HUES6 (cell line): ENCODE data around the gene BDP1.
"Not testable (repeated sequence)": the region's sequence is repeated elsewhere in the genome, so short reads cannot be mapped to it uniquely, and the experiment has no call there.

Source experiments
- H3K27ac ChIP-seq: 2 replicates; pipeline ENCODE4 v1.7.0; 2013; ENCODE audit warnings: low read depth, mild to moderate bottlenecking, low read length, inconsistent platforms
- H3K27me3 ChIP-seq: 2 replicates; pipeline ENCODE4 v1.6.1; 2013; ENCODE audit warnings: low read length; ENCODE audit not compliant: control insufficient read depth, insufficient read depth
- H3K36me3 ChIP-seq: 2 replicates; pipeline ENCODE4 v1.6.1; 2013; ENCODE audit warnings: low read length; ENCODE audit not compliant: control insufficient read depth, insufficient read depth
- H3K4me1 ChIP-seq: 2 replicates; pipeline ENCODE4 v1.6.1; 2013; ENCODE audit warnings: low read length; ENCODE audit not compliant: control insufficient read depth, insufficient read depth
- H3K4me3 ChIP-seq: 2 replicates; pipeline ENCODE4 v1.5.1; 2013; ENCODE audit warnings: low read depth, low read length
- H3K9ac ChIP-seq: one replicate; pipeline ENCODE4 v1.6.1; 2013; ENCODE audit warnings: mild to moderate bottlenecking, low read length
- H3K9me3 ChIP-seq: 2 replicates; pipeline ENCODE4 v1.6.1; 2013; ENCODE audit warnings: low read depth, low read length; ENCODE audit not compliant: control insufficient read depth, insufficient read depth

BDP1 gene

GRCh38 chr5:71455427-71456361 lies at the start of gene BDP1:
BDP1 (plus strand) TSS chr5:71455651; CDS start chr5:71455878, 227 bp downstream.
- Histone ChIP-seq H3K4me3 (peak within 1 kb of the TSS; percentile 87), H3K9me3 (no peaks in the 10 kb centered on the region), H3K36me3 (peaks cover 24% of the 10 kb centered on the region), H3K27me3 (peaks cover 4% of the 10 kb centered on the region; the same call in 1 of the 2 replicates), H3K9ac (peak within 1 kb of the TSS; percentile 89), H3K27ac (peak within 1 kb of the TSS; percentile 62), H3K4me1 (peaks cover 4% of the 10 kb centered on the region; the same call in 1 of the 2 replicates)

GRCh38 chr5:71410088-71410487 lies 45.4 kb upstream of the BDP1 start:
- H3K27ac ChIP-seq, H3K4me1 ChIP-seq, H3K4me3 ChIP-seq, H3K27me3 ChIP-seq, H3K36me3 ChIP-seq, H3K9ac ChIP-seq, H3K9me3 ChIP-seq: not testable (repeated sequence)

- H3K36me3 ChIP-seq, H3K9me3 ChIP-seq, H3K27me3 ChIP-seq, H3K4me1 ChIP-seq, H3K27ac ChIP-seq, H3K9ac ChIP-seq, H3K4me3 ChIP-seq: not testable (repeated sequence)
These were observed 39.8 kb upstream of the BDP1 start for GRCh38 chr5:71415626-71416025.

- H3K9ac ChIP-seq, H3K36me3 ChIP-seq, H3K9me3 ChIP-seq, H3K27me3 ChIP-seq, H3K27ac ChIP-seq, H3K4me3 ChIP-seq: not testable (repeated sequence)
- H3K4me1 ChIP-seq, result peaks cover 10% of the 10 kb centered on the region; the same call in 1 of the 2 replicates
These were observed 37.4 kb upstream of the BDP1 start for GRCh38 chr5:71418026-71418425.

GRCh38 chr5:71421278-71421677 lies 34.2 kb upstream of the BDP1 start:
- H3K4me3 ChIP-seq, H3K9ac ChIP-seq, H3K9me3 ChIP-seq, H3K36me3 ChIP-seq, H3K27ac ChIP-seq, H3K27me3 ChIP-seq: not testable (repeated sequence)
- peaks cover 10% of the 10 kb centered on the region; the same call in 1 of the 2 replicates for H3K4me1 ChIP-seq

GRCh38 chr5:71423896-71424295 lies 31.6 kb upstream of the BDP1 start:
- peaks cover 10% of the 10 kb centered on the region; the same call in 1 of the 2 replicates for H3K4me1 ChIP-seq
- not testable (repeated sequence) for H3K9ac ChIP-seq, H3K27me3 ChIP-seq, H3K9me3 ChIP-seq, H3K36me3 ChIP-seq, H3K4me3 ChIP-seq, H3K27ac ChIP-seq

- H3K27me3 ChIP-seq, H3K4me1 ChIP-seq, H3K36me3 ChIP-seq, H3K27ac ChIP-seq, H3K9ac ChIP-seq, H3K9me3 ChIP-seq, H3K4me3 ChIP-seq: not testable (repeated sequence)
These were observed 28.6 kb upstream of the BDP1 start for GRCh38 chr5:71426686-71427474.

GRCh38 chr5:71432410-71432809 lies 23.0 kb upstream of the BDP1 start:
- not testable (repeated sequence) for H3K4me1 ChIP-seq, H3K27ac ChIP-seq, H3K9ac ChIP-seq, H3K36me3 ChIP-seq, H3K4me3 ChIP-seq, H3K9me3 ChIP-seq, H3K27me3 ChIP-seq

GRCh38 chr5:71434825-71435224 lies 20.6 kb upstream of the BDP1 start:
- not testable (repeated sequence) for H3K4me1 ChIP-seq, H3K4me3 ChIP-seq, H3K9me3 ChIP-seq, H3K9ac ChIP-seq, H3K36me3 ChIP-seq, H3K27me3 ChIP-seq, H3K27ac ChIP-seq

GRCh38 chr5:71441564-71441963 lies 13.9 kb upstream of the BDP1 start:
- H3K9ac ChIP-seq, H3K4me3 ChIP-seq, H3K9me3 ChIP-seq, H3K4me1 ChIP-seq, H3K36me3 ChIP-seq, H3K27ac ChIP-seq: not testable (repeated sequence)
- peaks cover 16% of the 10 kb centered on the region for H3K27me3 ChIP-seq

- H3K4me3 ChIP-seq, H3K9ac ChIP-seq, H3K27ac ChIP-seq, H3K9me3 ChIP-seq, H3K4me1 ChIP-seq, H3K36me3 ChIP-seq: not testable (repeated sequence)
- peaks cover 20% of the 10 kb centered on the region for H3K27me3 ChIP-seq
These were observed 11.6 kb upstream of the BDP1 start for GRCh38 chr5:71443891-71444290.
